K562 (cell line): Measurements from ENCODE around the gene GNAS-AS1. TPM values are rescaled to one million over a fixed set of nuclear protein-coding genes. Genes with fewer than 3 reads are reported as not detected.

Source experiments
- PHF8 ChIP-seq: fragments of 200-600 bp; sonication (generic); IDR thresholded peaks from 2 replicates; pipeline ENCODE4 v1.6.1; 2012; ENCODE audit warnings: mixed run types, mild to moderate bottlenecking, inconsistent platforms, low read length, moderate library complexity, borderline replicate concordance
- REST ChIP-seq, 2 experiments: fragments of 450-650 bp; formaldehyde crosslinking in 1 of 2; IDR thresholded peaks; 2 replicates each; pipeline versions ENCODE4 v1.4.0 to v1.6.1; 2014 to 2020; ENCODE audit warnings: mild to moderate bottlenecking in 2 of 2, borderline replicate concordance in 1 of 2, low read depth in 1 of 2
- polyA plus RNA-seq, 8 experiments: library from polyadenylated mRNA; depleted of rRNA in 4 of 8; stranded (reverse) in 5 of 8; unstranded in 3 of 8; fragments of >200 nt; fragmentation: Nextera tagmentation in 2 of 8; fragmentation: Illumina TruSeq in 1 of 8; extraction: Ambion mirVana in 2 of 8; extraction: Trizol in 1 of 8; gene quantifications; 2 replicates each; pipeline versions ENCODE4 v1.2.1 to v1.2.3, GENCODE V29; 2011 to 2014; ENCODE audit warnings: inconsistent platforms in 1 of 8, missing spikeins in 1 of 8
- total RNA-seq, 7 experiments: library from RNA; depleted of rRNA in 6 of 7; stranded (reverse); fragments of >200 nt in 6 of 7; fragmentation: Illumina TruSeq in 2 of 7; extraction: Trizol in 2 of 7; gene quantifications; 2 replicates each; pipeline versions ENCODE4 v1.2.1 to v1.2.3, GENCODE V29; 2011 to 2021; ENCODE audit warnings: low replicate concordance in 1 of 7

The GNAS-AS1 gene
- total and polyA plus RNA-seq, 9 of the 15 experiments (the other 6 are each of a cell fraction or from before 2014, with no cell fraction given): 0.04 to 2.5 (median 0.25) TPM

- TF ChIP-seq PHF8 (no peak), REST (IDR thresholded peaks at IDR 0.05; ENCODE audit: borderline replicate concordance) (no peak), REST (CRISPR knock-in tag; IDR thresholded peaks at IDR 0.05; ENCODE audit: low read depth) (no peak)
Measured at GRCh38 chr20:58826271-58826670, 24.4 kb downstream of the GNAS-AS1 start (continued).
